ENCODE measurements around the gene MPC2.

MPC2 gene

DNA sequence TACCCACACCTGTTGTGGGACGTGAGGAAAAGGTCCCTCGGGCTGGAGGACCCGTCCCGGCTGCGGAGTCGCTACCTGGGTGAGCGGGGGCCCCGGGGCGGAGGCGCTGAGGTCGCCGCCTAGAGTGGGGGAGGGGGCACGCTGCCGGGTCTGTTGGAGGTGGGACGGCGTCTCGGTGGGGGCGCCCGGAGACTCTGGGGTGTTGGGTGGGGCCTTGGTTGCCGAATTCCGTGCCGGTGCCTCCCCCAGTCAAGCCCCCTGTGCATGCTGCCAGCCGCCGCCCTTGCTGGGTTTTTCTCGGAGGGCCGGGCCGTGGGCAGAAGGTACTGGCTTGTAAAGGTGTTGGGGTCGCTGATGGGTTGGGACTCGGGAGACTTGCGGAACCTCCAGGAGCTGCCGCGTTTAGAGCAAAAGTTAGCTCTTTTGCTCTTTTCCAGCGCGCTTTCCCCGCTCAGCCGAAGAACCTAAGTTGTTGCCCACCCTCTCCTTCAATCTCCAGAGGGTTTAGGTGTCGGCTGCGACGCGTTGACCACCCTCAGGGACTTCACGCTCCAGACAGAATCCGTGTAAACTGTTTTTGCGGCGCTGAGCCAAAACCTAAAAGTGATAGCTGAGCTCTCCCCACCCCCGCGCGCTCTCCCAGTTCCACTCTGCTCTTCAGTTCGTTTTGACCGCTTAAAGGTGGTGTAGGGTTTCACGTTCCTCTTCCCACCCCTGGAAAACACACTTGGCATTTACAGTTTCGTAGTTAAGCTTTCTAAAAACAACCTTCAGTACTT lies at the start of gene MPC2:
Gene MPC2, minus strand, starts transcription at position 143 of the 779 bp plus-strand sequence. CDS start 1,231 bp downstream, outside the sequence.
- peak; percentile 40 to 62 (median 54) for DNase-seq

DNA sequence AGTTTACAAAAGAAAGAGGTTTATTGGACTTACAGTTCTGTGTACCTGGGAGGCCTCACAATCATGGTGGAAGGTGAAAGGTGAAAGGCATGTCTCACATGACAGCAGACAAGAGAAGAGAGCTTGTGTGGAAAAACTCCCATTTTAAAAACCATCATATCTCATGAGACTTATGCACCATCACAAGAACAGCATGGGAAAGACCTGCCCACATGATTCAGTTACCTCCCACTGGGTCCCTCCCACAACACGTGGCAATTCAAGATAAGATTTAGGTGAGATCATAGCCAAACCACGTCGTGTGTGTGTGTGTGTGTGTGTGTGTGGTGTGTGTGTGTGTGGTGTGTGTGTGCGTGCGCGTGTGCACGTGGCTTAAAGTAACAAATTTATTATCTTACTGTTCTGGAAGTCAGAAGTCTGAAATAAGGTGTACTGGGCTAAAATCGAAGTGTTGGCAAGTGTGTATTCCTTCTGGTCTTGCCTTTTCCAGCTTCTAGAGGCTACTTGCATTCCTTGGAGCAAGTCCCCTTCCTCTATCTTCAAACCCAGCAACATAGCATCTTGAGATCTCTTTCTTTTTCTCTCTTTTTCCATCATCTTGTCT lies 48.1 kb upstream of the MPC2 start:
- DNase-seq: no peak

DNA sequence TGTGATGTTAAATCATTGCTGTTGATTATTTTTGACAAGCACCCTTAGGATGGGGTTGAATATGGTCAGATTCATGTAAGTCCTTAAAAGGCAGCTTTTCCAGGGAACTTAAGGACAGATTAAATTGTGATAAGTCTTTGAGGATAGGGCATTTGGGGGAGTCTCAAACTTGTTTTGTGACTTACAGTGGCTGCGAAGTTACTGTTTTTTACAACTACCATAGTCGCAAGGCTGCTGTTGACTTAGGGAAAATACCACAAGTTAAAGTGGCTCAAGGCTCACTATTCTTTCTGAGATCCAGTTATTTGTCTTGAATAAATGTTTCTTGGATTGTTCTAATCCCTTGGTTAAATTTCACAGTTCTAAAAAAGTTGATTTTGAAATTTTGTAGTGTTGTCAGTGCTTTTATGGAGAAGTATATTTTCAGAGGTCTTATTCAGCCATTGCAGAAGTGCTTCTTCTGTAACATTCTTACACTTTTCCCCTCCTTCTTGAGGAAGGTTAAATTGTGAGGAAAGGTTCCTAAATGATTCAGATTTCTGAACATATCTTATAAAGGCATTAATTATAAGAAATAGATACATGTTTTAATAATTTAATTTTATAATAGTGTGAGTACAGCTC lies 47.0 kb upstream of the MPC2 start:
- DNase-seq: no peak

DNA sequence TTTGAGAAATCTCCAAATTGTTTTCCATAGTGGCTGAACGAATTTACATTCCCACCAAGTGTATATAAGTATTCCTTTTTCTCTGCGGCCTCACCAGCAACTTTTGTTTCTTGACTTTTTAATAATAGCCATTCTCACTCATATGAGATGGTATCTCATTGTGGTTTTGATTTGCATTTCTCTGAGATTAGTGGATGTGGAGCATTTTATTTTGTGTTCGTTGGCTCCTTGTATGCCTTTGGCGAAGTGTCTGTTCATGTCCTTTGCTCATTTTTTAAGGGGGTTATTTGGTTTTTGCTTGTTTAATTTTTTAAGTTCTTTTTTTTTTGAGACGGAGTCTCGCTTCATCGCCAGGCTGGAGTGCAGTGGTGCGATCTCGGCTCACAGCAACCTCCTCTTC lies 45.1 kb upstream of the MPC2 start:
- DNase-seq: no peak

DNA sequence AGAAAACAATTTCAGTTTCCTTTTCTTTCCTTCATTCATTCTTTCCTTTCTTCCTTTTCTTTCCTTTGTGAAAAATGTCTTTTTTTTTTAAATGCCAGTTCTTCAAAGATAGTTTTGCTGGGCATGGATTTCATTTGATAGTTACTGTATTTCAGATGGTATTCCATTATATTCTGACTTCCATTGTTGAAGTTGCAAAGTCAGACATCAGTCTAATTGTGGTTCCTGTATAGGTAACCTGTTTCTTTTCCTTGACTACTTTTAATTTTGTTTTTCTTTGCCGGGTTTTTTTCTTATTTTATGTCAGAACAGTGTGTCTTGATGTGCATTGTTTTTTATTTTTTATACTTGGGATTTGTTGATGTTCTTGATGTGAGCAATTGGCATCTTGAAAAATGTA lies 40.4 kb upstream of the MPC2 start:
- no peak for DNase-seq

DNA sequence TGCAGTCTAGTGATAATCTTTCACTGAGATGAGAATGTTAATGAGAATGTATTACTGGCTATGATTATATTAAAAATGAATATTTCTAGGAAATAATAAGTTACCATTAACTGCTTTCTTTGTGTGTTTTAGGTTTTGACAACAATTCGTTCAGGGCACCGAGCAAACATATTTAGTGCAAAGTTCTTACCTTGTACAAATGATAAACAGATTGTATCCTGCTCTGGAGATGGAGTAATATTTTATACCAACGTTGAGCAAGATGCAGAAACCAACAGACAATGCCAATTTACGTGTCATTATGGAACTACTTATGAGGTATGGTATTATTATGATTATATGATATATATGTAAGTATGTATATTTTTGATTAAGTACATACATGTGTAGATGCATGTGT lies 37.8 kb upstream of the MPC2 start:
- DNase-seq: no peak

DNA sequence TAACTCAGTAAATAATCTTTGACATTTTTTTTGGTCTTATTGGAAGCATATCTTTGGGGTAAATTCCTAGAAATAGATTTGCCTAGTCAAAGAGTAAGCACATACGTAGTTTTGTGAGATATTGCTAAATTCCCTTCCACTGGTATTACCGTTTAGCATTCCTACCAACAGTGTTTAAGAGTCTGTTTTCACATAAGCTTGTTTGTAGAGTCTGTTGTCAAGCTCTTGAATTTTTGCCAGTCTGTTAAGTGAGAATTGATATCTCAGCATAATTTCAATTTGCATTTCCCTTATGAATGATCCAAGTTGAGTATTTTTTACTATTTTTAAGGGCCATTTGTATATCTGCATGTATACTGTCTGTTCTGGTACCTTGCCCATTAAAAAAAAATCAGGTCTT lies 37.0 kb upstream of the MPC2 start:
- DNase-seq: no peak

DNA sequence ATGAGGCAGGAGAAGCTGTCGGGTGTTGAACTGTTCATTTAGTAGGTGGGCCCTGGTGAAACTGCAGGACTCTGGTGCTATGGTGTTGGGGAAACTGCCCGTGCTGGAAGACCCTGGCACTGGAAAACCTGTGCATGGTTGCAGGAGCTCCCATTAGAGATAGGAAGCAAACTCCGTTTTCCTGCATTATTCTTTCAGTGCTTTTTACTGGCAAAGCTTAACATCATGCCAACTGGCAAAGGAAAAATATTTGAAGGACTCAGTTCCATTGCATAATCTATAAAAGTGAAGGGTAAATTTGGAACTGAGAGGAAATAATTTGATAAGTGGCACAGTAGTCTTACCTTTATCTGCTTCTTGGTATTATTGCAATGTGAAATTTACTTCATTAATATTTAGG lies 31.7 kb upstream of the MPC2 start:
- DNase-seq: no peak

DNA sequence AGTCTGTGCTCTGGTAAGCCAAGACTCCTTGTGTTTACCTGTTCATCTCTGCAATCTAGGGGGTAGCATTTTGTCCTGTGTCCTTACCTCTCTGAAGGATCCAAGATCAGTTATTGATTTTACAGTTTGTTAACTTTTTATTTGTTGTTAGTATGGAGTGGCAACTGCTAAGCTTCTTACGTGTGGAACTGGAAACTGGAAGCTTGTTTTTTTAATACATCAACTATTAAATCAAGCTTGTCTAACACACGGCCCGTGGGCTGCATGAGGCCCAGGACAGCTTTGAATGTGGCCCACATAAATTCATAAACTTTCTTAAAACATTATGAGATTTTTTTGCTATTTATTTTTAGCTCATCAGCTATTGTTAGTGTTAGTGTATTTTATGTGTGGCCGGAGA lies 29.2 kb upstream of the MPC2 start:
- no peak for DNase-seq

DNA sequence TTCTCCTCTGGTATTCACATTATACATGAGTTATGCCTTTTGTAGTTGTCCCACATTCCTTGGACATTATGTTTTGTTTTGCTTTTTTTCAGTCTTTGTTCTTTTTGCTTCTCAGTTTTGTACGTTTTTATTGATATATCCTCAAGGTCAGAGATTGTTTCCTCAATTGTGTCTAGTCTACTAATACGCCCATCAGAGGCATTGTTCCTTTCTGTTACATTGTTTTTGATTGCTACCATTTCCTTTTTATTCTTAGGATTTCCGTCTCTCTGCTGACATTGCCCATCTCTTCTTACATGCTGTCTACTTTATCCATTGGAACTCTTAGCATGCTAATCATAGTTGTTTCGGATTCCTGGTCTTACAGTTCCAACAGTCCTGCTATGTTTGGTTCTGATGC lies 27.8 kb upstream of the MPC2 start:
- DNase-seq: no peak

DNA sequence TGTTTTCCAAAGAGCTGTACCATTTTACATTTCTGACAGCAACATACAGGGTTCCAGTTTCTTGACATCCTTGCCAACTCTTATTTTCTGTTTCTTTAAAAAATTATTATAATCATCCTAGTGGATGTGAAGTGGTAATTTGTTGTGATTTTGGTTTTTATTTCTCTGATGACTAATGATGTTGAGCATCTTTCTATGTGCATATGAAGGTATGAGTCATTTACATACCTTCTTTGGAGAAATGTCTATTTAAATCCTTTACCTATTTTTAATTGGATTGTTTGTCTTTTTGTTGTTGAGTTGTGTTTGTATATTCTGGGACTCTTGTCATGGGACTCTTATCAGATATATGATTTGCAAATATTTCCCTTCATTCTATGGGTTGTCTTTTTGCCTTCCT lies 20.8 kb upstream of the MPC2 start:
- DNase-seq: no peak

DNA sequence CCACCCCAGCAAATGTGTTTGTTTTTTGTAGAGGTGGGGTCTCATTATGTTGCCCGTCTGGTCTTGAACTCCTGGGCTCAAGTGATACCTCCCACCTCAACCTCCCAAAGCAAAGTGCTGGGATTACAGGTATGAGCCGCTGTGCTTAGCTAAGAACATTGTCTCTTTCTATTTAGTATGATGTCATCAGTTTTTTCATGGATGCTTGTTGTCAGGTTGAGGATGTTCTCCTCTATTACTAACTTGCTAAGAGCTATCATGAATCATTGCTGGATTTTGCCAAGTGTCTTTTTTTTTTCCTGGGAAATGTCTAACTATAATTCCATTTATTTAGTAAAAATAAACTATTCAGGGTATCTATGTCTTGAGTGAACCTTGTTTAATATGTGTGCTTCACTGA lies 19.0 kb upstream of the MPC2 start:
- DNase-seq: no peak

DNA sequence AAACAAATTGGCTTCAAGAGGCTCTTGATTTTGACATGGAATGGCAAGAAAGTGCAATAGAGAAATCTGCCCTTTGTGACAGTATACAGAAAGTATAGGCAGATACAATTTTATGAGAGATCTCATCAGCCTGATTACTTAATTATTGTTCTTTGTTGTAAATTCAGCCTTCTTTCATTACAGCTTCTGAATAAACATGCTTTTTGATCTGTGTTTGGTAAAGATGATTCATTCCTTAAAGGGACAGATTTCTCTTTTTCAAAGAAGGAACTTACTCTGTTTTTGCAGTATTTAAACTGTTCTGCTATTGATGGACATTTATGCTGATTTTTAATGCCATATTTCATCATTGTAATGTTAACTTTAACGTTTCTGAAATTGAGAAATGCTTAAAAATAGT lies 13.7 kb upstream of the MPC2 start:
- no peak for DNase-seq

DNA sequence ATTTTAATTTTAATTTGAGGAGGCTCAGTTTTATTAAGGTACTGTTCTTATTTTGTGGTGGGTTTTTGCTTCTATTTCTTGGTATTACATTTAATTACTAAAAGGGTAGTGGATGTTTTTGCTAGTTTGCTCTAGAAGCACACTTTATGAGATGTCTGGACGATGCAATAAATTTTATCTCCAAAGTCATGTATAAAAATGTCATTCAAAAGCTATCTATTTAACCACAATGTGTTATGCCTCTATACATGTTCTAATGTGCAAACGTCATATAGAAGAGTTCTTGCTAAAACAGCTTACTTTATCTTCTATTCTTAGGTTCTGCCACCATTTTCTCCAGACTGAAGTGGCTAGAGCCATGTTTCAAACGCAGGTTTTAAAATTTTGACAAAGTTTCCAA lies 12.9 kb upstream of the MPC2 start:
- DNase-seq: no peak

DNA sequence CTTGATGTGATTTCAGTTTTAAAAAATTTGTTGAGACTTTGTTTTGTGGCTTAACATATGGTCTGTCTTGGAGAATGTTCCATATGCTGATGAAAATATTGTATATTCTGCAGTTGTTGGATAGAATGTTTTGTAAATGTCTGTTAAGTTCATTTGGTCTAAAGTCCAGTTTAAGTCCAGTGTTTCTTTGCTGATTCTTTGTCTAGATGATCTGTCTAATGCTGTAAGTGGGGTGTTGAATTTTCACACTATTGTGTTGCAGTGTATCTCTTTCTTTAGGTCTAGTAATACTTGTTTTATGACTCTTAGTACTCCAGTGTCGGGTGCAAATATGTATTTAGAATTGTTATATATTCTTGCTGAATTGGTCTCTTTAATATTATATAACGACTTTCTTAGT lies 10.9 kb upstream of the MPC2 start:
- no peak for DNase-seq

DNA sequence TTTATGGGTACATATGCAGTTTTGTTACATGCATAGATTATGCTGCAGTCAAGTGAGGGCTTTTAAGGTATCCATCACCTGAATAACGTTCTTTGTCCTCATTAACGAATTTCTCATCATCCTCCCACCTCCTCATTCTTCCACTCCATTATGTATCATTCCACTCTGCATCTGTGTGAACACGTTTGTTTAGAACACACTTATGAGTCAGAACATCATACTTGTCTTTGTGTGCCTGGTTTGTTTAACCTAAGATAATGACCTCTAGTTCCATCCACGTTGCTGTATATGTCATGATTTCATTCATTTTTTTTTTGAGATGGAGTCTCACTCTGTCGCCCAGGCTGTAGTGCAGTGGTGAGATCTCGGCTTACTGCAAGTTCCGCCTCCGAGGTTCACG lies 6.7 kb upstream of the MPC2 start:
- DNase-seq: no peak

DNA sequence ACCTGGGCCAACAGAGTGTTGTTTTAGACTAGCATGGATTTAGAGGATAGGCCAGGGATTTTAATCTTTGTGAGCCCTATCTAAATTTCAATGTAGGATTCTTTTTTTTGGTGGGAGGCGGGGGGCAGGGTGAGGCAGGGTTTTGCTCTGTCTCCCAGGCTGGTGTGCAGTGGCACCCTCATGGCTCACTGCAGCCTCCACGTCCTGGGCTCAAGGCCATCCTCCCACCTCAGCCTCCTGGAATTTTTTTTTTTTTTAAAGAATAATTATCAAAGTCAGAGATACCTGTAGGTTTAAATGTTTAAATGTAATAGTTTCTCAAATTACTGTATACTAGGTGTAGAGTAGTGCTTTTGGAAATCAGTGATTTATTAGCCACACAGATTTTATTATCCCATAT lies 3.4 kb upstream of the MPC2 start:
- DNase-seq: no peak

DNA sequence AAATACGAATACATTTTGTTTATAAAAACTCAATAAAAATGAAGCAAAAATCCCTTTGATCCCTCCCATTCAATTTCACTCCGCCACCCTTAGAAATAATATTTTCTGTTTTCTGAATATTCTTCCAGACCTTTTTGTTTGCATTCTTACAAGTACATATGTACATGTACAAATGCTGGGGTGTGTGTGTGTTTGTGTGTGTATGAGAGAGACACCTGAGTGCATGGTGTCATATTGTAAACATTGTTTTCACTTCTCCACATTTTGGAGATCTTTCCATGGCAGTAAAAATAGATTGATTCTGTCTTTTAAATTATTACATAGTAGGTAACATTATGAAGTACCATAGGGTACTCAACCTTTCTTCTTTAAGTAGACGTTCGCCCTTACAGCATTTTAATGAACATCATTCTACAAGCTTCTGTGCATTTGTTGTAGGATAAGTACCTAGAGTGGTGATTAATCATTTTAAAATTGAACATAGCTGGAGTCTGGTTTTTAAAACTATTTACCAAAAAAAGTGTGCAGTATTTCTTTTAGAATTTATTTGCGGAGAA lies 1.3 kb upstream of the MPC2 start:
- DNase-seq: no peak

DNA sequence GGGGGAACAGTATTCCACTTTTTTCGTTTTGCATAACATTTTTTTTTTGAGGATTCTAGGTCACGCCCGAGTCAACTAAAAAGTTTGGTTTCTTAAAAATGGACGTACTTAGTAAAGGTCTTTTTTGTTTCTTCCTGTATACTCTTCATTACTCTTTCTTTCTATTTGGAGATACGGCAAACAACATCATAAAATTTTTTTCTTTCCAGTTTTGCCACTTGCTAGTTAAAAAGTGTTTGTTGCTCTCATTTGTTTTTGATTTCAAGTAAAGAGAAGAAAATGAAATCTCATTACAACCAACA lies 788 bp upstream of the MPC2 start:
- no peak for DNase-seq

DNA sequence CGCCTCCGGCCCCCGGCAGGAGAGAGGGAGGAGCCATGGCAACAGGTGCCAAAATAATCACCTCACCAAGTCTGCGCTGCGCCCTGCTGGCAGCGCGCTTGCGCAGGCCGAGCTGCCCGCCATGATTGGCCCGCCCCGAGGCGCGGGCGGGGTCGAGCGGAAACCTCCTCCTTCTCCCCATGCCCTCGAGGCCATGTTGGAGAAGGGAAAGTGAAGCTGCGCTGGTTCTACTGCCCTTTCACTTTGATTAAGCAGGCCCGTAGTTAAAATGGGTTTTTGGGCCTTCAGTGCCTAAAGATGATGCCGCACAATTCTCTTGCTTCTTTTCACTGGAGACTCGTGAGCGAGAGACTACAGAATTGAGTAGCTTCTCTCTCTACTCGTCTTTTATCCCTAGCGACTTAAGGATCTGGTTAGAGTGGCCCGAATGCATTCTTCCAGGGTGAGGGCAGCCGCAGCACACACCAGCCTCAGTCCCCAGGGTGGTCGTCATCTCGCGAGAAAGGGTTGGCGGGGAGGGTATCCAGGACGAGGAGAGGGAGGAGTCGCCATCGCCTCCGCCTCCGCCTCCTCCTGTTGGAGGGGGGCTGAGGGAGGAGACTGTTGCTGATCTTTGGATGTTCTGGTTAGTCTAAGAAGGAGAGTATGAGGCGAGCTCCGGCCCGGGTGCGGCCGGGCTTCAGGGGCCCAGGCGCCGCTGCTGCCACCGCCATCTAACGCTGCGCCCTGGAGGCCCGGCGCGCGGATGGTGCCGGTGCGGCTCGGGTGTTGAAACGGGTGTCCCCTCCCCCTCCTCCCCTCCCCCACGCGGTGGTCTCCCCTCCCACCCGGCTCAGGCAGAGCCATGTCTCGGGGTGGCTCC lies 573 bp downstream of the MPC2 start, which contains the start of gene DCAF6:
Gene DCAF6, plus strand, starts transcription at position 616 of the 862 bp plus-strand sequence. Its CDS starts 229 bp downstream, at position 845.
- DNase-seq: peak; percentile 83 to 93 (median 87)

DNA sequence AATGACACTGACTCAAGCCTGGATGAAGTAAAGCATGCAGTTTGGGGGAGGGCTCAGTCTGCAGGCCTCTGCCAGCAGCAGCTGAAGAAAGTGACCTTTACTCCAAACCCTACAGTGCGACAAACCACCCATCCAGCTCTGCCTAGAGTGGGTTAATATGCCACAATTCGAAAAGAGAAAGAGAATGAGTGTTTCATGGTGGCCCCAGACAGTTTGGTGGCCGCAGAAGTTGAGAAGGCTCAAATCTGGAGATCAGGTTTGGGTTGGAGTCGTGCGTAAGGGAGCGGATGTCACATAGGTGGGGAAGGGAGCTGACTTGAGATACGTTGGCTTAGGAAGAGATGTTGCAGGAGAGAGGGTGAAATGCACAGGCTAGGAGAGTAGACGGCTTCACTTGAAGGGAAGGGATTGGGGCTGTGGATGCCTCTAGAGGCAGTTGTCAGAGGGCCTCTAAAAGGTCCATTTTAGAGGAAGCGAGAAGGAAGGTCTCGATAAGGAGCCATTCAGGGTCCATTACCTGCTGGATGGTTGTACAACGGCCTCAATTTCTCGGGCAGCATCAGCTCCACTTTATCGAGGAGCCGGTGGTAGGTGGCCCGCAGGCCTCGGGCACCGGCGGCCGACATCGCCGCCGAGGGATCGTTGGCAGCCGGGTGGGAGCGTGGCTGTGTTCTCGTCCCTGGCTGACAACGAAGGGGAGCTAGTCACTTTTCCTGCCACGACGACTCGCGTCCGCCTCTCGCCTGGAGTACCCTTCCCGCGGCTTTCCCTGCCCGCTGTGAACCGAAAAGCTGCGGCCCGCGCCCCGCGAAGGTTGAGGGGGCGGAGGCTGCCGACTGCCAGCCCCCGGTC lies 1.4 kb downstream of the MPC2 start:
- peak in 1 of 4 experiments; percentile 9 for DNase-seq

All from activated naive CD4-positive, alpha-beta T cell (primary cell).